Superior temporal gyrus (tissue), 1 donor: ENCODE measurements around the gene SPATA45.

Experiments
- DNase-seq: peaks from one replicate; pipeline ENCODE4 v3.0.0-alpha.2; 2016; ENCODE audit errors: extremely low spot score

Gene SPATA45

GRCh38 chr1:212828395-212828794 lies 19.1 kb downstream of the SPATA45 start:
- DNase-seq, result no peak

DNA sequence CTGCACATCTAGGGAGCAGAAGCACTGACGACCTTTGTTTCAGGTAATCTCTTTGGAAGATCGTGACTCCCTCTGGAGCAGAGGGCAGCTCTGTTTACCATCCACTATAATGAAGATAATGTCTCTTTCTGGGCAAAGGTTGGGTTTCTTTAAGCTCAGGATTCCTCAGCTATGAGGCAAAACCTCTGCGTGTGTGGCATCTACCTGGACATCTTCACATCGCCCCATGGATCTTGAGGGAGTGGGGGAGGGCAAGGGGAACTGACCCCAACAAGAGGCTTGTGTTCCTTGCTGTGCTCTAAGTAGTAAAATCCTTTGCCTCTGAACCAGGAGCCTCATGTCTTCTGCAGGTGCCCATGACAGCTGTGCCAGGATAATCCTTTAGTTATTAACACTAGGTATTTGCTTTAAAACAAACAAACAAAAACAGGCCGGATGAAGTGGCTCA lies 19.6 kb downstream of the SPATA45 start:
- no peak for DNase-seq

GRCh38 chr1:212827171-212827776 lies 20.2 kb downstream of the SPATA45 start:
- DNase-seq, result no peak

DNA sequence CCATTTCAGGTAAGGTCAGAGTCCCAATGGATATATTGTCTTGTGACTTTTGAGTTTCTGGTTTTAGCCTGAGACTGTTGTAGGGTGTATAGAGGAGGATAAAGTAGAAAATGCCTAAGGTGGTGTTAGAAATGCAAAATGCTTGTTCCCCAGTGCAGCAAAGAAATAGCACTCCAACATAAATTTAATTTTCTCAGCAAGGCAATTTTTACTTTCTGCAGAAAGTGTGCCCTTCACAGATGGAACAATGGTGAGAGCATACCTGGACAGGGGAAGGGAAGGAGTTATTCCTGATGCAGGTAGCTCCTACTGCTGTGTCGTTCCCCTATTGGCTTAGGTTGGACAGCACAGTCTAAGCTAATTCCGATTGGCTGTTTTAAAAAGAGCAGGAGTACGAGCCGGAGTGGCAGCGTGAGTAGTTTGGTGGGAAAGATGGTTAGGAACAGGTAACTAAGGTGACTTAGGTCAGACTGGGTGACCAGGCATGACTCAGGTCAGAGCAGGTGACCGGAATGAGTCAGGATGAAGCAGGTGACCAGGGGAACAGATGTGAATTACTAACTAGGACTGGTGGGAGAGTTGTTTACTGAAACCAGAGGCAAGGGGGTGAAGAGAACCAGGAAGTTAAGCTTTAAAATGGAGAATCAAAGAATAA lies 21.5 kb downstream of the SPATA45 start:
- no peak for DNase-seq

GRCh38 chr1:212824201-212824600 lies 23.2 kb downstream of the SPATA45 start:
- no peak for DNase-seq

GRCh38 chr1:212822956-212823355 lies 24.5 kb downstream of the SPATA45 start:
- no peak for DNase-seq

- no peak for DNase-seq
Observed at GRCh38 chr1:212820969-212821368, 26.5 kb downstream of the SPATA45 start.

DNA sequence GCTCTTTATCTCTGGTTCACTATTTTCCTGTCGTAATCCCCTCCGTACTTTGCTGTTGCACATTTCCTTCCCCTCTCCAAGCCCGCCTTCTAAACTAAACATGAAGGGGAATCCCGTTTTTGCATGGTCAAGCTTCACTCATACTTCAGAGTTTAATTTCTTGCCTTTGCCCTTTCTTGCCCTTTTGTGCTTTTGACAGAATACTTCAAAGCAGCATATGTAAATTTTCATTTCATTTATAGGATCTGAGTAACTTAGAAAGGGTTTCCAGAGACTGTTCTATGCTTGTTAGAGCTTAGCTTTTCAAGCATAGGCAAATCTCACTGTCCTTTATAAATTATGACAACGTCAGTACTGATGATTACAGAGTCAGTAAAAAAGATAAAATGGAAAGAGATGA lies 27.7 kb downstream of the SPATA45 start:
- DNase-seq, result no peak

DNA sequence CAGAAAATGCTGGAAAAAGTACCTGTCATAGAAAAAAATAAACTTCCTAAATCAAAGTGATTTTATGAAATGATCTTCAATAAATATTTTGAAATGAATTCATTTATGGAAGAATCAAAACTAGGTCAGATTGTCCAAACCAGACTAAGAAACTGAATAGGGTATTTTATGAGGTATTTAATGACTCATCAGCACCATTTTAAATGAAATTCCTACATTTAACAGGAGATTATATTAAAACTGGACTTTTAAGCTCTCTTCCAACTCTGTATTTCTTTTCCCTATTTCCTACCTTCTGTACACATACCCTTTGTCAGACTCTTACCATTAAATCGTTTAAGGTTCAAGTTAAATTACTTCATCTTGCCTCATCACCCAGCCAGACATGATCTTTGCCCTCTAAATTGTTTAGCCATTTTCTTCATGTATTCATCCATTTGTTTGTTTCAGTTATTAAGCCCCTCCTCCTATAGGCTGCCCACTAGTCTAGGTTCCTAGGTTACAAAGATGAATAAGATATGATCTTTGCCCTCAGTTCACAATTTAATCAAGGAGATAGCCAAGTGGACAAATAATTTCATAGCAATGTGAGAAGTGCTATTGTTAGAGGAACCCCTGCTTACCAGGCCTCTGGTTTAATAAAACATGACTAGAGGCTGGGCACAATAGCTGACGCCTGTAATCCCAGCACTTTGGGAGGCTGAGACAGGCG lies 30.7 kb downstream of the SPATA45 start:
- DNase-seq, result no peak

DNA sequence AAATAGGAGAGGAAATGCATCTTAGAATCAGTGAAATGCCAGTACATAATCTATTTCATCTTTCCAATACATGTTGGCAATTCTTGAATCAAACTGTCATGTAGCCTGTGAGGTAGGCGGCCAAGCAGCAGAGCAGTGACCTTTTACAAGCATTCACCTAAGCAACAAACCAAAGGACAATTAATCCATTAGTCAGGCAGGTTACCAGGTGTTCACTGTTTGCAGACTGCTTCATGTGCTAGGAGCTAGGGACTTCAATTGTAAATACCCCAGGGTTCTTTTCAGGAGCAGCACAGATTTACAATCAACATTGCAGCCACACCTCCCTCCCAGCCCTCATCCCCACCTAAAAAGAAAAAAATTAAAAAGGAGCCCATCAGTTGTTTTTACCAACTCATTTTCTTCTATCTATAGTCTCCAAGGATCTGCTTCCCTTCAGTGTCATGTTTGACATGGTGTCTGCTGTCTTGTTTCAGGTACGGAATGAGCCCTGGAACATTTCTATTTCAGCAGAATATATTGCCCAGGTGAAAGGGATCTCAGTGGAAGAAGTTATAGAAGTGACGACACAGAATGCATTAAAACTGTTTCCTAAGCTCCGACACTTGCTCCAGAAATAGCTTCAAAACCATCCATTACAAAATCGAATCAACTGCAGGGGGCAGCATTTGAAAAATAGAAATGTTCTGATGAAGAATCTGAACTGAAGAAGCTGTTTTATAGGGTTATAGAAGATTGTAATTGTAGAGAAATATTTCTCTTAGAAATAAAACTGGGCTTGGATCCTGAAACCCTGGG lies 32.7 kb downstream of the SPATA45 start:
- peak; percentile 84 for DNase-seq

GRCh38 chr1:212805767-212806166 lies 41.7 kb downstream of the SPATA45 start:
- DNase-seq, result no peak

GRCh38 chr1:212797681-212798080 lies 49.8 kb downstream of the SPATA45 start:
- no peak for DNase-seq

- DNase-seq, result peak; percentile 82
Observed at GRCh38 chr1:212794561-212795014, 52.9 kb downstream of the SPATA45 start.

DNA sequence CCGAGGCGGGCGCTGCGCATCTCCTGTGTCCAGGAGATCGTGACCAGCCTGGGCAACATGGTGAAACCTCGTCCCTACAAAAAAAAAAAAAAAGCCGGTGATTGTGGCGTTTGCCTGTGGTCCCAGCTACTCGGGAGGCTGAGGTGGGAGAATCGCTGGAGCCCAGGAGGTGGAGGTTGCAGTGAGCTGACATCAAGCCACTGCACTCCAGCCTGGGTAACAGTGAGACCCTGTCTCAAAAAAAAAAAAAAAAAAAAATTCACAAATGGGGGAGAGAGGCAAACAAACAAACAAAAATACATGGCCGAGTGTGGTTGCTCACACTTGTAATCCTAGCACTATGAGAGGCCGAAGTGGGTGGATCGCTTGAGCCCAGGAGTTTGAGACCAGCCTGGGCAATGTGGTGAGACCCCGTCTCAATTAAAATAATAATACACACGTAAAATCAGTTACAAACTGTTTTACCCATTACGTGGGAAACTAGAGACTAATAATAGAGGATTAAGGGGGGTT lies 55.0 kb downstream of the SPATA45 start:
- no peak for DNase-seq

- DNase-seq, result peak; percentile 98
Observed at GRCh38 chr1:212791676-212792395, 55.6 kb downstream of the SPATA45 start, which contains the start of the genes NSL1 and TATDN3. NSL1 (minus strand) TSS chr1:212791777; CDS start chr1:212791763, 14 bp downstream. TATDN3 (plus strand) TSS chr1:212791894; CDS start chr1:212791922, 28 bp downstream.

- no peak for DNase-seq
Observed at GRCh38 chr1:212791261-212791675, 56.2 kb downstream of the SPATA45 start.

GRCh38 chr1:212785871-212786270 lies 61.6 kb downstream of the SPATA45 start:
- no peak for DNase-seq

DNA sequence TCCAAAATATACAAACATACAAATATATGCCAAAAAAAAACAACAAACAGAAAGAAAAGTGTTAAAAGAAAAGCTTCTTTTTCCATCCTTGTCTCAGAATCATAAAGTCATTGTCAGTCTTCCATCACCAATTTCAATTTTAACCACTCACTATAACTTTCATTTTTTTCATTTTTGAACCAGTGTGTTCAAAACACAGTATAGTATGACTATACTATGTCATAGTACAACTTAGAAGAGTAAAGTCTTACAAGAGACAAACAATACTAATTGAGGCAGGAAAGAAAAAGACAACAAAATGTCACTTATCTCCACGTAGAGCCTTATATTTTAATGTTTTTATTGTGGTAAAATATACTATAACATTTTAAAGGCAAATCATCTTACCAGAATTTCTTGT lies 63.5 kb downstream of the SPATA45 start:
- DNase-seq, result peak; percentile 4

DNA sequence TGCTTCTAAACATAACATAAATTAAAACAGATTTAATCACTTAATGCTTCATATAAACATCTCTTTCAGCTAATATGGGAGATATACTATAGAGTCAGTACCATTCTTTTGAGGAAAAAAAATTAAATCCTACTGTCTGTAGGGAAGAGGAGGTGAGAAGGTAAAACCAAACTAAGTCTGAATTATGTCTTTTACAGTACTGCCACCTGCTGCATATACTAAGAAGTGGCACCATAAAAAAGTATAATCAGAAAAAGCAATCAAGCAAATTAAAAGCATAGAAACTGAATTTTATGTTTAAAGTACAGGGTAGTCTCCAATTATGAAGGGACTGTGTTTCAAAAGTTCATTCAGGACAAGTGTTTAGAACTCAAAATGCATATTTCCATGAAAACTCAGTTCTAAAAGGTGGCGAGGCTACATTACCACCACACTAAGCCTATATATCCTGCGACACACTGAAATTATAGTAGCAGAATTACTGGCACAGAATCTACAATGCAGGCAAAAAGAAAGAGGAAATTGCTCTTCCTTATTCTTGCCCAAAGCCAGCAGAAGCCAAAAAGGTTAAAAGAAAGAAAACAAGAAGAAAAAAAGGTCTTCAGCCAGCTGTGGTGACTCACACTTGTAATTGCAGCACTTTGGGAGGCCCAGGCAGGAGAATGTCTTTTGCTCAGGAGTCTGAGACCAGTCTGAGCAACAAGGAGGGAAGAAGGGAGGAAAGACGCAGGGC lies 64.9 kb downstream of the SPATA45 start:
- DNase-seq, result peak; percentile 78

GRCh38 chr1:212781225-212781624 lies 66.2 kb downstream of the SPATA45 start:
- DNase-seq, result no peak
